Activated naive CD8-positive, alpha-beta T cell (primary cell): ENCODE measurements around the gene IL3RA.
A peak's percentile ranks its signal among the peaks of the same experiment; 100 is the strongest.

ENCODE experiments used
- H3K27ac Mint-ChIP-seq: one replicate; pipeline ENCODE4 v1.8.0; 2021; ENCODE audit warnings: mixed read lengths
- H3K27me3 Mint-ChIP-seq: one replicate; pipeline ENCODE4 v1.8.0; 2021; ENCODE audit warnings: mixed read lengths
- H3K36me3 Mint-ChIP-seq: one replicate; pipeline ENCODE4 v1.8.0; 2021; ENCODE audit warnings: mixed read lengths
- H3K4me1 Mint-ChIP-seq: one replicate; pipeline ENCODE4 v1.8.0; 2021; ENCODE audit warnings: low read depth, mixed read lengths
- H3K4me3 Mint-ChIP-seq: one replicate; pipeline ENCODE4 v1.8.0; 2021; ENCODE audit warnings: mild to moderate bottlenecking, mixed read lengths
- H3K9me3 Mint-ChIP-seq: one replicate; pipeline ENCODE4 v1.8.0; 2021; ENCODE audit warnings: low read depth, mixed read lengths

The IL3RA gene

GRCh38 chrX:1386338-1387127, 49.9 kb downstream of the IL3RA start:
- peaks cover 4% of the 10 kb centered on the region for H3K36me3 Mint-ChIP-seq
- peak overlapping the region; percentile 17 for H3K4me3 Mint-ChIP-seq

GRCh38 chrX:1387141-1387776, 50.7 kb downstream of the IL3RA start:
- Mint-ChIP-seq H3K9me3 (no peaks in the 10 kb centered on the region), H3K27me3 (no peaks in the 10 kb centered on the region), H3K27ac (no peak overlapping the region), H3K4me1 (peaks cover 30% of the 10 kb centered on the region), H3K4me3 (peak overlapping the region; percentile 91), H3K36me3 (peaks cover 4% of the 10 kb centered on the region)

More at GRCh38 chrX:1386338-1387127, 49.9 kb downstream of the IL3RA start:
- Mint-ChIP-seq H3K27me3 (no peaks in the 10 kb centered on the region), H3K4me1 (peaks cover 30% of the 10 kb centered on the region), H3K27ac (peak overlapping the region; percentile 70), H3K9me3 (no peaks in the 10 kb centered on the region)

- Mint-ChIP-seq H3K36me3 (peaks cover 4% of the 10 kb centered on the region), H3K4me3 (peak overlapping the region; percentile 91), H3K27me3 (no peaks in the 10 kb centered on the region), H3K9me3 (no peaks in the 10 kb centered on the region), H3K4me1 (peaks cover 34% of the 10 kb centered on the region), H3K27ac (peak overlapping the region; percentile 68)
These were observed 52.1 kb downstream of the IL3RA start for GRCh38 chrX:1388651-1389050.

GRCh38 chrX:1389181-1389992, 52.8 kb downstream of the IL3RA start:
- Mint-ChIP-seq H3K4me1 (peaks cover 40% of the 10 kb centered on the region), H3K27ac (peak overlapping the region; percentile 34), H3K9me3 (no peaks in the 10 kb centered on the region), H3K36me3 (peaks cover 4% of the 10 kb centered on the region), H3K27me3 (no peaks in the 10 kb centered on the region), H3K4me3 (peak overlapping the region; percentile 91)

- Mint-ChIP-seq H3K27me3 (no peaks in the 10 kb centered on the region), H3K9me3 (no peaks in the 10 kb centered on the region), H3K36me3 (peaks cover 4% of the 10 kb centered on the region), H3K4me1 (peaks cover 45% of the 10 kb centered on the region), H3K27ac (peak overlapping the region; percentile 66), H3K4me3 (peak overlapping the region; percentile 91)
These were observed 53.4 kb downstream of the IL3RA start for GRCh38 chrX:1389993-1390285.

- H3K9me3 Mint-ChIP-seq: no peaks in the 10 kb centered on the region
- H3K27me3 Mint-ChIP-seq: no peaks in the 10 kb centered on the region
- peak overlapping the region; percentile 91 for H3K4me3 Mint-ChIP-seq
- H3K36me3 Mint-ChIP-seq: peaks cover 8% of the 10 kb centered on the region
- H3K27ac Mint-ChIP-seq: peak overlapping the region; percentile 93
- peaks cover 52% of the 10 kb centered on the region for H3K4me1 Mint-ChIP-seq
These were observed 54.2 kb downstream of the IL3RA start for GRCh38 chrX:1390621-1391369.

GRCh38 chrX:1391370-1391706, 54.8 kb downstream of the IL3RA start:
- Mint-ChIP-seq H3K4me1 (peaks cover 56% of the 10 kb centered on the region), H3K27me3 (no peaks in the 10 kb centered on the region), H3K4me3 (peak overlapping the region; percentile 91), H3K9me3 (no peaks in the 10 kb centered on the region), H3K36me3 (peaks cover 9% of the 10 kb centered on the region), H3K27ac (peak overlapping the region; percentile 93)

GRCh38 chrX:1391707-1392375, 55.3 kb downstream of the IL3RA start, which contains the start of gene SLC25A6:
TSS of gene SLC25A6 (minus strand) at chrX:1392113. CDS start at chrX:1392009, 104 bp downstream.
- no peaks in the 10 kb centered on the region for H3K27me3 Mint-ChIP-seq
- H3K4me3 Mint-ChIP-seq: peak within 1 kb of the TSS; percentile 91
- H3K9me3 Mint-ChIP-seq: no peaks in the 10 kb centered on the region
- H3K4me1 Mint-ChIP-seq: peaks cover 55% of the 10 kb centered on the region
- peaks cover 7% of the 10 kb centered on the region for H3K36me3 Mint-ChIP-seq
- H3K27ac Mint-ChIP-seq: peak within 1 kb of the TSS; percentile 93

GRCh38 chrX:1392376-1393068, 55.9 kb downstream of the IL3RA start:
- peaks cover 7% of the 10 kb centered on the region for H3K36me3 Mint-ChIP-seq
- H3K27ac Mint-ChIP-seq: peak overlapping the region; percentile 93

GRCh38 chrX:1393871-1394615, 57.5 kb downstream of the IL3RA start:
- H3K27me3 Mint-ChIP-seq: no peaks in the 10 kb centered on the region
- no peaks in the 10 kb centered on the region for H3K9me3 Mint-ChIP-seq
- H3K4me1 Mint-ChIP-seq: peaks cover 40% of the 10 kb centered on the region
- peak overlapping the region; percentile 91 for H3K4me3 Mint-ChIP-seq
- H3K36me3 Mint-ChIP-seq: peaks cover 7% of the 10 kb centered on the region
- peak overlapping the region; percentile 89 for H3K27ac Mint-ChIP-seq

More at GRCh38 chrX:1392376-1393068, 55.9 kb downstream of the IL3RA start:
- no peaks in the 10 kb centered on the region for H3K9me3 Mint-ChIP-seq
- H3K4me3 Mint-ChIP-seq: peak overlapping the region; percentile 91
- H3K4me1 Mint-ChIP-seq: peaks cover 55% of the 10 kb centered on the region
- no peaks in the 10 kb centered on the region for H3K27me3 Mint-ChIP-seq

GRCh38 chrX:1394731-1395501, 58.3 kb downstream of the IL3RA start:
- H3K4me1 Mint-ChIP-seq: peaks cover 32% of the 10 kb centered on the region
- no peaks in the 10 kb centered on the region for H3K27me3 Mint-ChIP-seq
- no peaks in the 10 kb centered on the region for H3K9me3 Mint-ChIP-seq
- H3K36me3 Mint-ChIP-seq: peaks cover 7% of the 10 kb centered on the region
- H3K4me3 Mint-ChIP-seq: peak overlapping the region; percentile 91
- peak overlapping the region; percentile 61 for H3K27ac Mint-ChIP-seq

GRCh38 chrX:1395646-1396216, 59.1 kb downstream of the IL3RA start:
- peak overlapping the region; percentile 61 for H3K27ac Mint-ChIP-seq
- no peaks in the 10 kb centered on the region for H3K9me3 Mint-ChIP-seq

More at GRCh38 chrX:1395646-1396216, 59.1 kb downstream of the IL3RA start:
- H3K27me3 Mint-ChIP-seq: no peaks in the 10 kb centered on the region
- H3K4me3 Mint-ChIP-seq: peak overlapping the region; percentile 60
- H3K4me1 Mint-ChIP-seq: peaks cover 30% of the 10 kb centered on the region
- H3K36me3 Mint-ChIP-seq: peaks cover 7% of the 10 kb centered on the region
